Activated T-helper 2 cell treated with anti-CD3 and anti-CD28 coated beads, Interferon-gamma antibody, Interleukin-2, Interleukin-4, amounts not matched to agents 10 μg/mL and 5 μg/mL and 100 μg/mL, durations not matched to agents 14 hours and 24 hours and 36 hours (primary cell): ENCODE data around the gene LSM3. TPM values are rescaled to one million over a fixed set of nuclear protein-coding genes. Genes with fewer than 3 reads are reported as not detected.
A peak's percentile ranks its signal among the peaks of the same experiment; 100 is the strongest.

ENCODE experiments used
- DNase-seq: peaks from one replicate; pipeline ENCODE4 v3.0.0; 2021; ENCODE audit warnings: low spot score
- H3K27ac Mint-ChIP-seq: one replicate; pipeline ENCODE4 v1.8.0; 2021; ENCODE audit warnings: mixed read lengths
- H3K27me3 Mint-ChIP-seq: one replicate; pipeline ENCODE4 v1.8.0; 2021; ENCODE audit warnings: low read depth, mixed read lengths
- H3K36me3 Mint-ChIP-seq: one replicate; pipeline ENCODE4 v1.8.0; 2021; ENCODE audit warnings: low read depth, mixed read lengths
- H3K4me1 Mint-ChIP-seq: one replicate; pipeline ENCODE4 v1.8.0; 2021; ENCODE audit warnings: low read depth, mixed read lengths
- H3K4me3 Mint-ChIP-seq: one replicate; pipeline ENCODE4 v1.8.0; 2021; ENCODE audit warnings: low read depth, mild to moderate bottlenecking, moderate library complexity, mixed read lengths
- H3K9me3 Mint-ChIP-seq: one replicate; pipeline ENCODE4 v1.8.0; 2021; ENCODE audit warnings: mixed read lengths
- intact Hi-C: fragments of 100-400 bp; cut with micrococcal nuclease; formaldehyde crosslinking; loops from one replicate; pipeline ENCODE4 v1.15.1; 2023
- total RNA-seq: library from RNA; stranded (reverse); gene quantifications from 2 replicates; pipeline ENCODE4 v1.2.3, GENCODE V29; 2022

LSM3 gene
- total RNA-seq, 1 donor from 2014 or later = 18.3 TPM

DNA sequence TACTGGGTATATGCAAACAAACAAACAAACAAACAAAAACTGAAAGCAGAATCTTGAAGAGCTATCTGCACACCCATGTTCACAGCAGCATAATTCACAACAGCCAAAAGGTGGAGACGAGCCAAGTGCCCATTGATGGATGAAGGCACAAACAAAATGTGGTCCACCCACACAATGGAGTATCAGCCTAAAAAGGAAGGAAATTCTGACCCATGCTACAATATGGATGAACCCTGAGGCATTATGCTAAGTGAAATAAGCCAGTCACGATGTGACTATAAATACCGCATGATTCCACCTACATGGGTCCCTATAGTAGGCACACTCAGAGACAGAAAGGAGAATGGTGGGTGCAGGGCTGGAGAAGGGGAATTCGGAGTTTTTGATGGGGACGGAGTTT, 24.3 kb upstream of the LSM3 start:
- intact Hi-C loops = no loop called here
- Mint-ChIP-seq H3K9me3 (no peaks in the 10 kb centered on the region), H3K4me3 (no peak overlapping the region), H3K36me3 (peaks cover 62% of the 10 kb centered on the region), H3K27me3 (no peaks in the 10 kb centered on the region), H3K4me1 (no peaks in the 10 kb centered on the region), H3K27ac (no peak overlapping the region)
- no peak for DNase-seq

DNA sequence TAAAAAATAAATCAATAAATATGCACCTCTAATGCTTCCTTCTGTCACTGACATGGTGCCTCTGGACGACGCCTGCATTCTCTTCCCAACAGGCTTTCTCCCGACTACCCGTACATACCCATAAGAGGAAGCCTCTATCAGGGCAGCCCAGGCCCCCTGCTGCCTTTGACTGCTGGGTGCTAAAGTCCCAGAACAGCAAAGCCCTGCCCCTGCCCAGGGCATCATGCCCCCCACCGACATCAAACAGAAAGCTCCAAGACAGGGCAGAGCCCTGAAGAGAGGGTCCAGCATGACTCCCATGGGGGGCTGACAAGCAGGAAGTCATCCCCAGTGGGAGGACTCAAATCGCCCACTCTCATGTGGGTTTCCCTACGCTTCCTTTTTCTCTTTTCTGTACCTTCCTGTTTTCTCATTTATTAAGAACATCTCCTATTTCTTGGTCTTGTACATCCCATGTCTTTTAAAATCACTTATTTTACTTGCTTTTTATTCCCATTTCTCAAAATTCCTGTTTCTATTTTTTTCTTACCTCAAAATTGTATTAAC, 23.6 kb upstream of the LSM3 start:
- H3K27ac Mint-ChIP-seq = no peak overlapping the region
- intact Hi-C loops = no loop called here
- DNase-seq = no peak

DNA sequence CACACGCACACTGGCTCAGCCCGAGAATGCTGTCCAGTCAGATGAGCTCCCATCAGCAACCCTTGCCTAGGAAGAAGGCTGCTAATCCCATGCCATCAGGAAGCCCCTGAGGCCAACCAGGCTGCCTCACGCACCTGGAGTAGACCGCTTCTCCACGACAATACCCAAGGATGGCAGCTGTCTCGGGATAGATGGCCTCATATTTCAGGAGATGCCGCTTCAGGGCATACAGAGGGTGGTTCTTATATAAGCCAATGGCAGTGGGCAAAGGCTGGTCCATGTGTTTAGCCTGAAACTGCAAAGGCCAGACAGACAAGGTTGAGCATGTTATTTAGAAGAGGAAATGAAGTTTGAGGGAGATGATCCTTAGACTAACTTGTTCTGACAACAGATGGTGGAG, 22.4 kb upstream of the LSM3 start:
- Mint-ChIP-seq H3K9me3 (peaks cover 5% of the 10 kb centered on the region), H3K27ac (no peak overlapping the region), H3K36me3 (peaks cover 79% of the 10 kb centered on the region), H3K4me1 (no peaks in the 10 kb centered on the region), H3K27me3 (no peaks in the 10 kb centered on the region), H3K4me3 (no peak overlapping the region)
- no peak for DNase-seq
- intact Hi-C loops = no loop called here

More for the DNA sequence above, 23.6 kb upstream of the LSM3 start:
- Mint-ChIP-seq H3K27me3 (no peaks in the 10 kb centered on the region), H3K9me3 (no peaks in the 10 kb centered on the region), H3K4me1 (no peaks in the 10 kb centered on the region), H3K36me3 (peaks cover 66% of the 10 kb centered on the region), H3K4me3 (no peak overlapping the region)

DNA sequence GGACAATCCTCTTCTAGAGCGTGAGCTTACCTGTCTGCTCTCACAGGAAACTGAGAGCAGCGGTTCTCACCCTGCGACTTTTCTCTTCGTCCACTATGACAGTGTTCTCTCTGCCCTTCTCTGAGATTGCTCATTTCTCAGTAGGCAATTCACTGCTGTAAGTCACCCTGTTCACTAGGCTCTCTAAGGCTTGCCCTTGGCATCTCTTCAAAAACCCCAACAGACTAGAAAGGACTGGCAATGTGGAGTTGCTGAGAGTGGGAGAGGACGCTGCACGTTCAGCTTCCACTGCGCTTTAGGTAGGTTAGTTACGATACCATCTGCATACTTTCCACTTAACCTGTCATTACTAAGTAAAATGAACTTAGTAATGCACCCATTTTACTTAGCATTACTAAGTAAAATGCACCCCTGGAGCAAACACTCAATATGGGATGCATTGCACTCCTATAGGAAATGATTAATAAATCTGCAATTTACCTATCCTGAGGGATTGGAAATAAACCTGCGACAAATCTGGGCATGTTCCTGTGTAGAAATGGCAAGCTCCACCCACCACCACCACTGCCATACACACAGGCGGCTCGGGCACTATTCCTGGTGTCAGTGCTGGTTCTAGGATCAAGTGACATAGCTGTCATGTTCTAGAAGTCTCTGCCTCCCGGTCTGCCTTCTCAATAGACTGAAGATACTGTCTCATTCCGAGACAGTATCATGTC, 21.6 kb upstream of the LSM3 start:
- no peaks in the 10 kb centered on the region for H3K4me1 Mint-ChIP-seq

DNA sequence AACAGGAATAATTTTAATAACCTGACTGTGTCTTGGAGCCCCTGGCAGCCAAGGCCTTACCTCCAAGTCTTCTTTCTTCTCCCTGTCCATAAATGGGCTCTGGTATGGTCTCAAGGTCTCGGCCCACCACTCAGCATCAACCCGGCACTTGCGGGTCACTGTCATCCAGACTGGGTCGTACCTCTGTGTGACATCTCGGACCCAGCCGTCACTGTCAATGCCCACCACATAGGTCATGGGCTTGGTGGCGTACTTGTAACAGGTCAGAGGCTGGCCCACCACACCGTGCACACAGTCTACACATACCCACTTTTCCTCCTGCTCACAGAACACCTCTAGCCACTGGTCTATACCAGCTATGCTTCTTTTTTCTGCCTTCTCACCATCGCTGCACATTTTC, 20.7 kb upstream of the LSM3 start:
- H3K27me3 Mint-ChIP-seq = no peaks in the 10 kb centered on the region
- peaks cover 22% of the 10 kb centered on the region for H3K9me3 Mint-ChIP-seq
- no peak for DNase-seq
- intact Hi-C loops = no loop called here
- no peaks in the 10 kb centered on the region for H3K4me1 Mint-ChIP-seq
- peaks cover 88% of the 10 kb centered on the region for H3K36me3 Mint-ChIP-seq
- no peak overlapping the region for H3K27ac Mint-ChIP-seq
- H3K4me3 Mint-ChIP-seq = no peak overlapping the region

More for the DNA sequence above, 21.6 kb upstream of the LSM3 start:
- intact Hi-C loops = no loop called here
- peaks cover 87% of the 10 kb centered on the region for H3K36me3 Mint-ChIP-seq
- no peaks in the 10 kb centered on the region for H3K27me3 Mint-ChIP-seq
- no peak for DNase-seq
- H3K9me3 Mint-ChIP-seq = peaks cover 13% of the 10 kb centered on the region
- no peak overlapping the region for H3K4me3 Mint-ChIP-seq
- H3K27ac Mint-ChIP-seq = no peak overlapping the region

DNA sequence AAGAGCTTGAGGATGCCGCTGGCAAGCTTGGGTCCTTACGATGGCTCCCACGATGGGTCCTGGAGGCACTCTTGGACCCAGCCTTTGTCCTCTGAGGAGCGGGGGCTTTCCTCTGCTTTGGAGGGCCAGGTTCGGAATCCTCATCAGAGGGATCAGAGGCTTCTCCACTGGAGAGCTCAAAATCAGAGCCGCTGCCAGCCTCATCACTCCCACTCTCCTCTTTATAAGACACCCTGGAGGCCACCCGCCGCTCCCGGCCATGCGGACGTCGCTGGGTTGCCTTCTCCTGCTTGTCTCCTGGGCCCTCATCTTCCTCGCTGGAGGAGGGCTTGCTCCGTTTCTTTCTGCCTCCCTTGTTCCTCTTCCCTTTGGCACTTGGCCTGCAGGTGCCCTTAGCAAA, 20.2 kb upstream of the LSM3 start:
- intact Hi-C loops = no loop called here
- H3K4me1 Mint-ChIP-seq = no peaks in the 10 kb centered on the region
- no peak overlapping the region for H3K4me3 Mint-ChIP-seq
- DNase-seq = no peak
- peaks cover 22% of the 10 kb centered on the region for H3K9me3 Mint-ChIP-seq
- no peaks in the 10 kb centered on the region for H3K27me3 Mint-ChIP-seq
- H3K27ac Mint-ChIP-seq = no peak overlapping the region
- peaks cover 92% of the 10 kb centered on the region for H3K36me3 Mint-ChIP-seq

DNA sequence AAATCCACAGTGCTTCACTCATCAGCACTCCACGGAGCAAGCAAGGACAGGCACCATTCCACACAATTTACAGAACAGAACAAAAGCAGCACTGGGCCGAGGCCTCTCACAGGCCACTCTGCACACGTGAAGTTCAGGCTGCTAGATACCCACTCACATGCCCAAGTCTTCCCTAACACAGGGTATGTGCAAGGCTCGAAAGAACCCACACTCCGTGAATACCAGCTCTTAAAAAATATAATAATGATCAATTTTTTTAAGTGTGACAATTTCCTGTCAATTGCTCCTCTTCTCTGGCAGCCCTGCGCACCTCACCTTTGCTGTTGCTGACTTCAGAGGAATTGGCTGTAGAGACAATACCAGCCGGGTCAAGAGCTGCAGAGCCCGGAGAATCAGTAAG, 19.2 kb upstream of the LSM3 start:
- Mint-ChIP-seq H3K27ac (no peak overlapping the region), H3K4me1 (no peaks in the 10 kb centered on the region), H3K9me3 (peaks cover 22% of the 10 kb centered on the region), H3K4me3 (no peak overlapping the region), H3K36me3 (peaks cover 91% of the 10 kb centered on the region), H3K27me3 (no peaks in the 10 kb centered on the region)
- no peak for DNase-seq
- intact Hi-C loops = no loop called here

DNA sequence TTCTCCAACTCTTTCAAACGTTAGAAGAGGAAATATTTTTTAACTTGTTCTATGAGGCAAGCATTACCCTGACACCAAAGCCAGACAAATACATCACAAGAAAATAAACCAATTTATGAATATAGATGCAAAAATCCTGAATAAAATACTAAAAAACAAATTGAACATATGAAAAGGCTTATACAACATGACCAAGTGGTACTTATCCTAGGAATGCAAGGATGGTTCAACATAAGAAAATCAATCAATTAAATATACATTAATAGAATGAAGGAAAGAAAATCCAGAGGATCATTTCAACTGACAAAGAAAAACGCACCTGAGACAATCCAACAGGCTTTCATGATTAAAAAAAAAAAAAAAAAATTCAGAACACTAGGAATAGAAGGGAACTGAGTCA, 17.3 kb upstream of the LSM3 start:
- Mint-ChIP-seq H3K27me3 (no peaks in the 10 kb centered on the region), H3K9me3 (peaks cover 22% of the 10 kb centered on the region), H3K36me3 (peaks cover 92% of the 10 kb centered on the region), H3K4me1 (no peaks in the 10 kb centered on the region), H3K27ac (no peak overlapping the region), H3K4me3 (no peak overlapping the region)
- intact Hi-C loops = no loop called here
- no peak for DNase-seq

DNA sequence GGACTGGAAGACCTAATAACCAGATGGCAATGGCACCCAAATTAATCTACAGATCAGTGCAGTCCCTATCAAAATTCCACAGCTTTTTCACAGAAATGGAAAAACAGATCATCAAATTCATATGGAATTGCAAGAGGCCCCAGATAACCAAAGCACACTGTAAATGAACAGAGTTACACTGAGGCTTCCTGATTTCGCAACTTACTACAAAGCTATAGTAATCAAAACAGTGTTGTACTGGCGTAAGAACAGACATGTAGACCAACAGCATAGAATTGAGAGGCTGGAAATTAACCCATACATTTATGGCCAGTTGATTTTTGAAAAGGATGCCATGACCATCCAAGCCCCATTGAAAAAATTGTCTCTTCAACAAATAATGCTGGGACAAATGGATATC, 16.4 kb upstream of the LSM3 start:
- H3K4me1 Mint-ChIP-seq = no peaks in the 10 kb centered on the region
- peaks cover 22% of the 10 kb centered on the region for H3K9me3 Mint-ChIP-seq
- intact Hi-C loops = no loop called here
- peaks cover 92% of the 10 kb centered on the region for H3K36me3 Mint-ChIP-seq
- no peak for DNase-seq
- H3K27me3 Mint-ChIP-seq = no peaks in the 10 kb centered on the region
- no peak overlapping the region for H3K4me3 Mint-ChIP-seq
- H3K27ac Mint-ChIP-seq = no peak overlapping the region

DNA sequence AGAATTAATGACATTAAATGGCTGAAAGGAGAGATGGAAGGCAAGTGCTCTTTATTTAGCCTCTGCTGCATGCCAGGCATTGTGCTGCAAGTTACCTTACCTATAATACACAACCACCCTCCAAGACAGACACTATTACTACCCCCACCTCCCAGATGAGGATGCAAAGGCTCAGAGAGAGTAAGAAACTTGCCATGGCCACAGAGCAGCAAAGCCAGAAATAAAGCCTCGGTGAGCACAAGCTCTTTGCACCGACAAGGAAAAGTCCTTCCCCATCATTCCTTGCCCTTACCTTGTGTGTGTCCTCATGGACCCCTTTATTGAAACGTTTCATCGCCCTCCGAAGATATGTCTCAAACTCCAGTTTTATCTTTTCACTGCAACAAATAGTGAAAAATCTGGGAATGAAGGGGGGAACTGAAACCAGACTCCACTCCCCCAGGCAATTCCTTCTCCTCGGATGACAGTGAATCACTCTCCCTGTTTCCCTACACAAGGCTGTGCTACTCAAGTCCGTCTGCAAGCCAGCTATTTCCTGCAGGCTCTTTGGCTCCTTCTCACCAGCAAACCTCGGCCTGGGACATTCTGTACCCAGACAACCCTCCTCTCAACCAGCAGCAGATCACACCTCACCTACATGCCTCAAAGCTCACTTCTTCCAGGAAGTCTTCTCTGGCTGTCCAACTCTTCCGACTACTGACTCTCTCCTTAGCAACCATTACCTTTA, 11.6 kb upstream of the LSM3 start:
- H3K4me1 Mint-ChIP-seq = peaks cover 8% of the 10 kb centered on the region
- intact Hi-C loops = no loop called here
- peaks cover 8% of the 10 kb centered on the region for H3K9me3 Mint-ChIP-seq
- H3K36me3 Mint-ChIP-seq = peaks cover 86% of the 10 kb centered on the region
- no peaks in the 10 kb centered on the region for H3K27me3 Mint-ChIP-seq
- DNase-seq = no peak
- H3K27ac Mint-ChIP-seq = no peak overlapping the region
- no peak overlapping the region for H3K4me3 Mint-ChIP-seq

DNA sequence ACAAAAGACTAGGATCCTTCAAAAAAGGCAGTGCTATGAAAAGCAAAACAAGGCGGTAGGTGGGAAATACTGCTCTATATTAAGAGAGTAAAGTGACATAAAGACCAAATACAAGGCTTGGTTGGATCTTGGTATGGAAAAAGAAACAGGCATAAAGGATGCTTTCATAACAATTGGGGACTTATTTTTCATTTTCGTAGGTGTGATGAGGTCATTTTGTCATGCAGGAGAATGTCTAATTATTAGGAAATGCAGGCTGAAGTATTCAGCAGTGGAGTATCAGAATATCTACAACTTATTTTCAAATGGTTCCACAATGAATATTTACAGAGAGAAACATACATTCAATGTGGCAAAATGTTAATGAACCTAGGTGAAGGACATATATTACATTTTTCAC, 9.2 kb upstream of the LSM3 start:
- Mint-ChIP-seq H3K4me3 (no peak overlapping the region), H3K27ac (no peak overlapping the region), H3K36me3 (peaks cover 76% of the 10 kb centered on the region), H3K4me1 (peaks cover 11% of the 10 kb centered on the region), H3K27me3 (no peaks in the 10 kb centered on the region), H3K9me3 (no peaks in the 10 kb centered on the region)
- intact Hi-C loops = no loop called here
- no peak for DNase-seq

DNA sequence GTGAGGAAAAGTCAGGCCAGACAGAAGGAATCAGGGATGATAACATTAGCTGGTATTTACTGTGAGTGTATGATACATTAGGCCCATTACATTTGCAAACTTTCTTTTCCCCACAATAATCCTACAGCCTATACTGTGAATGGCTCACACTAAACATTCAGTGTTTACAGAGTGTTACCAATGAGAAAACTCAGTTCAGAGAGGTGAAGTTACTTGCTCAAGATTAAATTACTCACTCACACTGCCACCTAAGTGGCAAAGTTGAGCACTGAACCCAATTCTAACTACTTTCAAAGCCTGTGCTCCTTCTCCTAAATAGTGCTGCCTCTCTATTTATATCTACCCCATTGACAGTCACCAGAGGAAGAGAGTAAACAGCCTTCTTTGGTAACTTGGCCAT, 8.7 kb upstream of the LSM3 start:
- H3K27ac Mint-ChIP-seq = no peak overlapping the region
- no peaks in the 10 kb centered on the region for H3K27me3 Mint-ChIP-seq

DNA sequence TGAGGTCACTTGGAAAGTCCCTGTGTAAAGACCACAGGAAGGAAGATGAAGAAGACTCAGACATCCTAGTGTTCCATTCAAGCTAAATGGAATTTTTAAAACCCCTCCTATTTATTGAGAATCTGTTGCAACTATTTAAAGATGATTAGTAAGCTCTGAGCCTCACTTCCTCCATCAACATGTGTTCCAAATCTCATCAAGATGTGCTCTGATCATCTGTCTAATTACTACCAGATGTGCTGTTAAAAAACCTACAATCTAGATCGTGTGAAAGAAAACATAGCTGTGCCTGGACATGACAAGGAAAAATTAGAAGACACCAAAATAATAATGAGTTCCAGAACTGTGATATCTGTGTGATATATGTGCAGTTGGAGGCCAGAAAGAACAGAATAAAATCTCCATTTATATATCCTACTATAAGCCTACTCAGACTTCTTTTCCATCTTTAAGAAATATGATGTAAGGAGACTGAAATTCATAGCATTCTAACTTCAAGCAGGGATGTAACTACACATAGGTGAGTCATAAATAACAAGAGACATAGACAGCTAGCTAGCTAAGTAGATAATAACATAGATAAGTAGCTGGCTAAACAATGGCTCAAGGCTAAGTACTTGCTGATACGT, 8.0 kb upstream of the LSM3 start:
- H3K4me1 Mint-ChIP-seq = peaks cover 21% of the 10 kb centered on the region
- H3K4me3 Mint-ChIP-seq = no peak overlapping the region
- H3K27me3 Mint-ChIP-seq = no peaks in the 10 kb centered on the region
- no peaks in the 10 kb centered on the region for H3K9me3 Mint-ChIP-seq
- intact Hi-C loops = loop anchor here (10.0 kb wide), 1 partner anchor 756 kb away; no protein-coding TSS in a partner anchor
- peak overlapping the region; percentile 18 for H3K27ac Mint-ChIP-seq
- no peak for DNase-seq
- peaks cover 67% of the 10 kb centered on the region for H3K36me3 Mint-ChIP-seq

More for the DNA sequence above, 8.7 kb upstream of the LSM3 start:
- intact Hi-C loops = loop anchor here (10.0 kb wide), 1 partner anchor 755 kb away; no protein-coding TSS in a partner anchor
- Mint-ChIP-seq H3K4me1 (peaks cover 13% of the 10 kb centered on the region), H3K36me3 (peaks cover 72% of the 10 kb centered on the region), H3K4me3 (no peak overlapping the region), H3K9me3 (no peaks in the 10 kb centered on the region)
- no peak for DNase-seq
